Upper lobe of left lung (tissue), 6 donors: ENCODE measurements around the gene BAX. TPM values are rescaled to one million over a fixed set of nuclear protein-coding genes. Genes with fewer than 3 reads are reported as not detected.
A peak's percentile ranks its signal among the peaks of the same experiment; 100 is the strongest.

Experiments
- ATAC-seq, 2 donors: fragments of 200-7000 bp; cut with Tn5 transposase; one replicate each; pipeline ENCODE4 v1.9.1; 2022; ENCODE audit warnings: mild to moderate bottlenecking in 2 of 2, moderate library complexity in 2 of 2; ENCODE audit not compliant: low FRiP score in 2 of 2
- DNase-seq, 2 donors: peaks; one replicate each; pipeline ENCODE4 v3.0.0-alpha.2; 2019 to 2020
- H3K27ac ChIP-seq, 4 donors: fragments of 200-600 bp; sonication (generic); one replicate each; pipeline ENCODE4 v1.5.1; 2016 to 2019
- H3K27me3 ChIP-seq, 4 donors: fragments of 200-600 bp; sonication (generic); one replicate each; pipeline ENCODE4 v1.5.1; 2017 to 2019
- H3K36me3 ChIP-seq, 4 donors: fragments of 200-600 bp; sonication (generic); one replicate each; pipeline ENCODE4 v1.5.1; 2016 to 2019
- H3K4me1 ChIP-seq, 4 donors: fragments of 200-600 bp; sonication (generic); one replicate each; pipeline ENCODE4 v1.5.1; 2018 to 2019
- H3K4me3 ChIP-seq, 4 donors: fragments of 200-600 bp; sonication (generic); one replicate each; pipeline ENCODE4 v1.5.1; 2017 to 2019; ENCODE audit warnings: mild to moderate bottlenecking in 2 of 4, moderate library complexity in 1 of 4
- H3K9me3 ChIP-seq, 4 donors: fragments of 200-600 bp; sonication (generic); one replicate each; pipeline ENCODE4 v1.5.1; 2018 to 2019
- CTCF ChIP-seq, 6 experiments: fragments of 450-650 bp in 4 of 6; fragments of 200-600 bp in 2 of 6; sonication (generic) in 2 of 6; IDR thresholded peaks; one replicate each; pipeline ENCODE4 v1.5.1; 2016 to 2019; ENCODE audit warnings: antibody characterized with exemption in 6 of 6
- EP300 ChIP-seq, 4 donors: sonication (generic); formaldehyde crosslinking; IDR thresholded peaks; one replicate each; pipeline ENCODE4 v1.5.1; 2017; ENCODE audit warnings: antibody characterized with exemption in 4 of 4, control low read depth in 2 of 4
- POLR2A ChIP-seq, 4 donors: fragments of 450-650 bp; IDR thresholded peaks; one replicate each; pipeline ENCODE4 v1.5.1; 2016 to 2017; ENCODE audit warnings: antibody characterized with exemption in 4 of 4, mild to moderate bottlenecking in 2 of 4
- POLR2AphosphoS5 ChIP-seq, 2 donors: sonication (generic); formaldehyde crosslinking; IDR thresholded peaks; one replicate each; pipeline ENCODE4 v1.5.1; 2017; ENCODE audit warnings: antibody characterized with exemption in 2 of 2
- WGBS, 2 donors: methylation state at CpG; one replicate each; pipeline ENCODE4 v1.1.5; 2017 to 2018; 5-methylcytosine and 5-hydroxymethylcytosine counted together
- total RNA-seq, 6 donors: library from RNA; depleted of rRNA in 4 of 6; stranded (reverse); fragments of >200 nt in 4 of 6; gene quantifications; one replicate each; pipeline versions ENCODE4 v1.1.0 to v1.2.1, GENCODE V29; 2016 to 2021
- donor health status: DM: no; HTN: no; CAD: no; lungs with moderate emphysema.
- donor health status: DM: no; HTN: yes; CAD: no; lungs with severe emphysema.

The BAX gene
- total RNA-seq, 6 donors from 2014 or later, result 68.1 to 143 (median 112) TPM

DNA sequence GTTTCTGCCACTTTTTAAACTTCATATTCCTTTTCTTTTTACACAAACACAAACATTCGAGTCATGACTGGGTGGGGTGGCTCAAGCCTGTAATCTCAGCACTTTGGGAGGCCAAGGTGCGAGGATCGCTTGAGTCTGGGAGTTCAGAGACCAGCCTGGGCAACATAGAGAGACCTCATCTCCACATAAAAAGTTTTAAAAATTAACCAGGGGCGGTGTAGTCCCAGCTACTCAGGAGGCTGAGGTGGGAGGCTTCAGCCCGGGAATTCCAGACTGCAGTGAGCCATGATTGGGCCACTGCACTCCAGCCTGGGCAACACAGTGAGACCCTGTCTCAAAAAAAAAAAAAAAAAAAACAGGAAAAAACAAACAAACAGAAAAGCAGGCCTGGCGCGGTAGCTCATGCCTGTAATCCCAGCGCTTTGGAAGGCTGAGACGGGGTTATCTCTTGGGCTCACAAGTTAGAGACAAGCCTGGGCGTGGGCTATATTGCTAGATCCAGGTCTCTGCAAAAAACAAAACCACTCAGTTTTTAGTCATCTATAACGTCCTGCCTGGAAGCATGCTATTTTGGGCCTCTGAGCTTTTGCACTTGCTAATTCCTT lies 583 bp upstream of the BAX start:
- ATAC-seq, result no peak
- peak overlapping the region; percentile 79 to 95 (median 85) for H3K27ac ChIP-seq

GRCh38 chr19:48955308-48955958 lies 758 bp downstream of the BAX start:
- DNase-seq (peak in 1 of 2 donors; percentile 37), ATAC-seq (no peak)
- H3K36me3 ChIP-seq, result peaks cover 0 to 5% (median 0%) of the 10 kb centered on the region in 4 donors
- TF ChIP-seq POLR2AphosphoS5 (IDR thresholded peaks at IDR 0.05), result no peak
- no peak for TF ChIP-seq EP300 (IDR thresholded peaks at IDR 0.05)
- no peak for TF ChIP-seq POLR2A (IDR thresholded peaks at IDR 0.05)
- TF ChIP-seq CTCF (IDR thresholded peaks at IDR 0.05), result no peak
- no peaks in the 10 kb centered on the region for H3K27me3 ChIP-seq
- no peaks in the 10 kb centered on the region for H3K9me3 ChIP-seq
- peak overlapping the region; percentile 56 to 87 (median 83) for H3K4me3 ChIP-seq
- 65 to 68% methylated on average over 15 to 16 of the region's 16 CpGs for WGBS, 2 donors
- peak overlapping the region; percentile 79 to 95 (median 85) for H3K27ac ChIP-seq
- peaks cover 11 to 24% (median 15%) of the 10 kb centered on the region in 4 donors for H3K4me1 ChIP-seq

More for the DNA sequence above, 583 bp upstream of the BAX start:
- Histone ChIP-seq H3K36me3 (peaks cover 0 to 5% (median 0%) of the 10 kb centered on the region in 4 donors), H3K9me3 (no peaks in the 10 kb centered on the region), H3K4me3 (peak overlapping the region in 3 of 4 donors; percentile 79 to 87 (median 87)), H3K27me3 (no peaks in the 10 kb centered on the region), H3K4me1 (peaks cover 11 to 17% (median 13%) of the 10 kb centered on the region in 4 donors)
- DNase-seq, result no peak
- no peak for TF ChIP-seq POLR2A (IDR thresholded peaks at IDR 0.05)
- TF ChIP-seq CTCF (IDR thresholded peaks at IDR 0.05), result no peak
- TF ChIP-seq POLR2AphosphoS5 (IDR thresholded peaks at IDR 0.05), result no peak
- no peak for TF ChIP-seq EP300 (IDR thresholded peaks at IDR 0.05)
- 64 to 76% methylated on average over 11 of the region's 11 CpGs for WGBS, 2 donors

- ATAC-seq, result no peak
These were observed 3.3 kb downstream of the BAX start for GRCh38 chr19:48958006-48958405.

GRCh38 chr19:48959341-48960239 lies 4.9 kb downstream of the BAX start:
- Histone ChIP-seq H3K36me3 (peaks cover 0 to 5% (median 0%) of the 10 kb centered on the region in 4 donors), H3K27ac (peak overlapping the region in 2 of 4 donors; percentile 88 to 98), H3K4me1 (peaks cover 33 to 56% (median 42%) of the 10 kb centered on the region in 4 donors)

More at GRCh38 chr19:48958006-48958405, 3.3 kb downstream of the BAX start:
- no peak for TF ChIP-seq POLR2A (IDR thresholded peaks at IDR 0.05)
- TF ChIP-seq CTCF (IDR thresholded peaks at IDR 0.05), result no peak
- TF ChIP-seq EP300 (IDR thresholded peaks at IDR 0.05), result no peak
- TF ChIP-seq POLR2AphosphoS5 (IDR thresholded peaks at IDR 0.05), result no peak
- H3K4me1 ChIP-seq, result peaks cover 21 to 46% (median 26%) of the 10 kb centered on the region in 4 donors
- WGBS, 2 donors, result 95 to 99% methylated on average over 8 of the region's 8 CpGs
- no peak overlapping the region for H3K27ac ChIP-seq
- no peaks in the 10 kb centered on the region for H3K27me3 ChIP-seq
- H3K36me3 ChIP-seq, result peaks cover 0 to 5% (median 0%) of the 10 kb centered on the region in 4 donors
- no peak for DNase-seq
- H3K9me3 ChIP-seq, result no peaks in the 10 kb centered on the region
- no peak overlapping the region for H3K4me3 ChIP-seq

More at GRCh38 chr19:48959341-48960239, 4.9 kb downstream of the BAX start:
- Histone ChIP-seq H3K4me3 (no peak overlapping the region), H3K27me3 (no peaks in the 10 kb centered on the region), H3K9me3 (no peaks in the 10 kb centered on the region)
- no peak for TF ChIP-seq POLR2A (IDR thresholded peaks at IDR 0.05)
- TF ChIP-seq EP300 (IDR thresholded peaks at IDR 0.05), result no peak
- DNase-seq (no peak), ATAC-seq (no peak)
- 74 to 80% methylated on average over 16 of the region's 16 CpGs for WGBS, 2 donors
